HG03354 (cell line): ENCODE results near the gene ZDHHC22.
A peak's percentile ranks its signal among the peaks of the same experiment; 100 is the strongest.

Experiments
- ATAC-seq: cut with Tn5 transposase; IDR thresholded peaks from one replicate; pipeline ENCODE4 v1.9.1; 2021; ENCODE audit warnings: mild to moderate bottlenecking; ENCODE audit not compliant: unreplicated experiment, poor library complexity, severe bottlenecking

Gene ZDHHC22

GRCh38 chr14:77088219-77088618 is 53.4 kb downstream of the ZDHHC22 start:
- ATAC-seq: no peak

- ATAC-seq: no peak
Observed at GRCh38 chr14:77087631-77088030, 54.0 kb downstream of the ZDHHC22 start.

DNA sequence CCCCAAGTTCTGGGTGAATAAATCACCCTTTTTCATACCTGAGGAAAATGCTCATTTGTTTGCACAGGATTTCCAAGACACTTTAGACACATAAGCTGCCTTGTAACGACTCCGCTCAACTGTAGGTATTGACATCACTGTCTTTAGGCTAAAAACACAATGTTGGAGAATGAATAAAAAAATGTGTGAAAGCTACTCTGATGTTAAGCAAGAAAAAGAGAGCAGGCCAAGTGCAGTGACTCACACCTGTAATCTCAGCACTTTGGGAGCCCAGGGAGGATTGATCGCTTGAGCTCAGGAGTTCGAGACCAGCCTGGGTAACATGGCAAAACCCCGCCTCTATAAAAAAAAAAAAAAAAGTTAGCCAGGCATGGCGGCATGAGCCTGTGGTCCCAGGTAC is 54.6 kb downstream of the ZDHHC22 start:
- ATAC-seq: no peak

DNA sequence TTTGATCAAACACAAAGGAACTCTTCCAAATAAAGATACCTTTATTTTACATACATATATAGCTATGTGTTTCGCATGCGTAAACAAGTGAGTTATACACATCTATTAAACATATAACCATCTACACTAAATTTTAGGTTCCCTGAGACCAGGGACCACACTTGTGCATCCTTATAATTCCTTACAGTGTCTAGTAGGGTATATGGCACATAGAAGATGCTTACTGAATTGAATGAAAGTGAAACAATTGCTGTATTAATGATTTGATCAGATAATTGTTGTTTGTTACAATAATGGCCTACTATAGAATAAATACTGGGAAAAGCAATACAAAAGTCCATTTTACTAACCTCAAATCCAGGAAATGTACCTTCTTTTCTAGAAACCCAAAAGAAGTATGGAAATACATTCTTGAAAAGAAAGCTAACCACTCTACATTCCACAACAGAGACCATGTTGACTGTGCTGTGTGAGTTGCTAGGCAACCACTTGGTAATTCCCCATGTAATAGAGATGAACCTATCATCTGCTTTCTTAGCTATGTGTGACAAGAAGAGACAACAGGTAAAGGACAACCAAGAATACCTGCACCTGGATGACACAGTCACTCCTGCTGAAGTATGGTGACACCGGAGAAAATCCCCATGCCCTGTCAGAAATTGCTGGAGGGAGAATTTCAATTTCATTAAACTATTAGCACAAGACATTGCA is 55.4 kb downstream of the ZDHHC22 start:
- peak; percentile 60 for ATAC-seq

DNA sequence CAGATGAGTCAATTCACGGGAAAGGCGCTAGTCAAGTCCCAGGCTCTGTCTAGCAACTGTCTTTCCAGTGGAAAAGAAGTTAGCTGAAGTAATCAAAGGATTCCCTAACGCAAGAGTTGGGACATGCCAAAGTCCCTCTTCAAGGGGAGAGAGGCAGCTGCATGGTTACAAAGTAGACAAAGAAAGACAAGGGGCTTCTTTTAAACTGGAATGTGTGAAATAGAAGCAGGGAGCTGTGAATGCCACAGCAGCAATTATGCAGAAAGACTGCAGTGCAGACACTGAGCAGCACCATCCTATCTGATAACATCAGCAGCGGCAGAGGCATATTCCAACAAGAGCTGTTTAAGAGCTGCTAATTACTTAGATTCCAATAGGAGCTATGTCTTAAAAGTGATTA is 56.1 kb downstream of the ZDHHC22 start:
- no peak for ATAC-seq

DNA sequence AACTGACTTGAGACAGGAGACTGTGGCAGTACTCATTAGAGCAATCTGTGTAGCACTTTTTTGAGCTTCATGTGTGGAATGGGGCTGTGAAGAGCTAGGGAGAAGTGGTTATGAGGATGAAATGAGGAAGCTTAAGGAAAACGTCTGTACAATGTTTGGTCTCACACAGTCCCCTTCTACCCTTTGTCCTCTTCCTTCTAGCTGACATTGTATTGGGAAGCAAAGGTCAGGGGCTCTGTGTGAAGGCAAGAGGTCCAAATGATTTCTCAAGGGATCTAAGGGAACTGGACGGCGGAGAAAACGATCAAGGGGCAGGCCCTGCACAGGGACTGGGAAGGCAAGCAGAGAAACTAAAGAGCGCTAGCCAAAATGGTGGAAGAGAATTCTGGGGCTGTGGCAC is 56.6 kb downstream of the ZDHHC22 start:
- ATAC-seq: no peak

GRCh38 chr14:77083082-77083481 is 58.5 kb downstream of the ZDHHC22 start:
- ATAC-seq: no peak

DNA sequence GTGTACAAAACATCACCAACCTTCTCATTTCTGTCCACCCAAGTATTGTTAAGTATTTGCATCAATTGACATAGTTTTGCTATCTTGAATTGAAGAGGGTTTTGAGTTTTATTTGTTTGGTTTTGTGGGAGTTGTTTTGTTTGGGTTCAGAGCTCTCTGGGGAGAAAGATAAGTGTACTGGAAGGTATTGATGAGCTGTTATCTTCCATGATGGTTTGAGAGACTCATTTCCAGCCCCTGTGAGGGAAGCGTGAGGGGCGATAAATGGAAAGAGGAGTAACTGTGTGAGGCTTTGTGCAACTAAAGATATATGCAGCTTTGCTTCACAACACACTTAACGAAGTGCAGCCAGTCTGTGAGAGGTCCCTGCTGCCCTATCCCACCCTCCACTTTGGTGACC is 59.2 kb downstream of the ZDHHC22 start:
- no peak for ATAC-seq
